Measurements from ENCODE around the gene C11orf71. TPM values are rescaled to one million over a fixed set of nuclear protein-coding genes. Genes with fewer than 3 reads are reported as not detected.

C11orf71 gene, protein sequence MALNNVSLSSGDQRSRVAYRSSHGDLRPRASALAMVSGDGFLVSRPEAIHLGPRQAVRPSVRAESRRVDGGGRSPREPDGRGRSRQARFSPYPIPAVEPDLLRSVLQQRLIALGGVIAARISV
- polyA plus RNA-seq (2013, experiment 1 of 2; ENCODE audit: insufficient read length) = 1.3 TPM
- polyA plus RNA-seq (2013, experiment 2 of 2; ENCODE audit: insufficient read length) = 1.5 TPM

GRCh38 chr11:114400216-114400914 is at the start of gene C11orf71, which contains the start of gene RBM7:
TSS of gene C11orf71 (minus strand) at chr11:114400511. CDS start at chr11:114400331, 180 bp downstream.
TSS of gene RBM7 (plus strand) at chr11:114400666. CDS start at chr11:114400672, 6 bp downstream.
- peak; percentile 99 for DNase-seq

- DNase-seq = no peak
Observed at GRCh38 chr11:114449845-114450244, 49.5 kb upstream of the C11orf71 start.

DNA sequence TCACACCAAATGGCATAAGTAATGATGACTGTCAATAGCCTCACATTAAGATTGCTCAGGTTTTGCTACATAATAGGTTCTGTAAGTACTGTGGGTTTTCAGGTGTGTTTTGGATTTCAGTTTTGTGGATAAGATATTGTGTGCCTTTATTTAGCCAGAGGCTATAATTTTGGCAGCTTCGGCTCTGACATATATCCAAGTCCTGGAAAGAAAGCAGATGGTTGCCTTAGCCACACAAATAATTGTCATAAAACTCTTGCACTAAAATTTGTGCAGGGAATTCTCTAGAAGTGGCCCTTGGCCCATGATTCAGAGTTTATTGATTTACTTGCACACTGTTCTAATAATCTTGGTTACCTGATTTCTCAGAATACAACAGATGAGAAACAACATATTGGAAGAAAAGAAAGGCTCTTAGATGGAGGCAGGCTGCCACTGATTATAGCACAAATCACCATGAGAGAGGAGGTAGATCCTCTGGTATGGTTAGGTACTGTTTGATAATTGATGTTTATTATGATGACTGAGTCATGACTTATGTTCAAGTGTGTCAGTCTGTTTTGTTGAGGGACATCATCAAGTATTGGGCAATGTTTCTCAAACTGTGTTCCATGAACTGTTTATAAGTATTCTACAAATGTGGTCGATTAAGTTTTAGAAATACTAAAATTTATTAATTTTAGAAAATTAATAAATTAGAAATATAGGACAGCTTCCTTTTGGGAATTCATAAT is 48.6 kb upstream of the C11orf71 start:
- DNase-seq = peak; percentile 14

GRCh38 chr11:114447892-114448291 is 47.6 kb upstream of the C11orf71 start:
- peak; percentile 88 for DNase-seq

DNA sequence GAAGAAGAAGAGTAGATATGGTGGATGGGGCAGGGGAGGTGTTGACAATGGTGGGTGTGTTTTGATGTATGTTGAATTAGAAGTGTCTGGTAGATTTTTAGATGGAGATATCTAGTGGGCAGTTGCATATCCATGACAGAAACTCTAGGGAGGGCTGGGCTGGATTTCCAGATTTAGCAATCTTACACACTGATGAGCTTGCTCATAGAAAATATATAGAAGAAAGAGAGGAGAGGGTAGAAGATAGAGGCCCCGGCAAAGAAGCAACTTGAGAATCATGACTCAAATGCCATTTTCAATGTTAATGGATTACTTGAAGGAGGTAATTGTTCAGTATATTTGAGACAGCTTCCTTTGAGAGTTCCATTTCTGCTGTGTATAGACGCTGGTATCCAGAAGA is 47.1 kb upstream of the C11orf71 start:
- peak; percentile 29 for DNase-seq

- DNase-seq = no peak
Observed at GRCh38 chr11:114442536-114442935, 42.2 kb upstream of the C11orf71 start.

DNA sequence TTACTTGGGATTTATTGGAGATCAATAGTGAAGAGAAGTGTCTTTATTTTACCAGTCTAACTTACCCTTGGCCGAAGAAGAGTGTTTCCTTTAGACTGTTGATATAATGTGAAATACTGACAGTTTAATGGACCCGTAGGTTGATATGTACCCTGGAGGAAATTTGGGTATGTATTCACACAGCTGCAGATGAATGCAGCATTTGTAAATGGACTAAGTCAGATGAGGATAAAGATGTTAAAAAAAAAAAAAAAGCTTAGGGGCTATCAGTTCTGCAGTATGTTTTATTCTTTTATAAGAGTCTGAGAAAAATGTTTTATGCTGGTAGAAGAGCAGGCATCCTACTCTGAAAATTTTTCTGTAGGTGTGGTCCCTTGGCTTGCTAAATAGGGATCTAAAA is 41.6 kb upstream of the C11orf71 start:
- no peak for DNase-seq

GRCh38 chr11:114440971-114441763 is 40.9 kb upstream of the C11orf71 start:
- DNase-seq = no peak

- DNase-seq = peak; percentile 10
Observed at GRCh38 chr11:114440121-114440860, 40.0 kb upstream of the C11orf71 start.

DNA sequence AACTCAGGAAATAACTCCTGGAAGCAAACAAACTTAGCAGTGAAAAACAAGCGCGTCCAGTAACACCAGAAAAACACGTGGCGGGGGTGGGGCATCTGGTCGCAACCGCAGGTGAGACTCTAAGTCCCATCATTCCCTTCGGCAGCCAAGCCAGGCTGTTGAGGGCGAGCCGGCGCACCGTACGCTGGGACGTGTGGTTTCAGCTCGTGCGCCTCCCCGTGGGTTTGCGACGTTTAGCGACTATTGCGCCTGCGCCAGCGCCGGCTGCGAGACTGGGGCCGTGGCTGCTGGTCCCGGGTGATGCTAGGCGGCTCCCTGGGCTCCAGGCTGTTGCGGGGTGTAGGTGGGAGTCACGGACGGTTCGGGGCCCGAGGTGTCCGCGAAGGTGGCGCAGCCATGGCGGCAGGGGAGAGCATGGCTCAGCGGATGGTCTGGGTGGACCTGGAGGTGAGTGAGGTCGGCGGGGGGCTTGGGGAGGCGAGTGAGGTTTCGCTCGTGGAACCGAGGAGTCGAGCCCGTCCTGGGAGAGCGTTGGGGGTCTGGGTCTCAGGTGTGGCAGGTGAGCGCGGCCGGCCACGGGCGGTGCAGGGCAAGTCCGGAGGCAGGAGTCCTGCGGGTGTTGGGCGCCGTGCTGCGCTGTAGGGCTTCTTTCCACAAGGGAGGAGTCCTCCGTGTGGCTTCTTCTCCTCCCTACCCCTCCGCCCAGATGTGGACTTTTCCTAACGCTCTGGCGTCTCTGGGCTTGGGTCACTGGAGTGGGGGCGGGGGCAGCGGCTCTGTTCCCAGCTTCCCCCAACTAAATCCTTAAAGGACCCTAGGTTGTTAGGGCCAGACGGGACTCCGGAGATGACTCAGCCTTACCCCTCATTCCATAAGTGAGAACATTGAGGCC is 39.2 kb upstream of the C11orf71 start, which contains the start of gene REXO2:
Gene REXO2 (plus strand): TSS at position 239 of the 892 bp plus-strand sequence. CDS start 62 bp downstream, at position 301.
- peak; percentile 95 for DNase-seq

GRCh38 chr11:114438303-114438702 is 38.0 kb upstream of the C11orf71 start:
- DNase-seq = no peak

- no peak for DNase-seq
Observed at GRCh38 chr11:114433376-114433775, 33.1 kb upstream of the C11orf71 start.

DNA sequence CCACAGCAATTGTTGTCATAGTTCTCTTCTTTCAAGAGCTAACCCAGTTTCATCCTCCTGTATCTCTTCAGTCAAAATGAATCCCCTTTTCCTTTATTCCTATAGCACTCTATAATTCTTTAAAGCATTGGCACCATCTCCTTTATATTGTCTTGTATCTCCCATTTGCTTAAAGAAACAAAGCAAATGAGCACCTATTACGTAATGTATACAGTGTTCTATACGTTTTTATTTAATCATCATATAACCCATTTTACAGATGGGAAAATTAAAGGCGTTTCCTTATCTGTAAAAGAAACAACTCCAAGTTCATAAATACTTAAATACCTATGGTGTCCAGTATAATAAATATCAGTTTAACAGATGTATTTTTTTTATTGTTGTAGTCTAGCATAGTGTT is 32.6 kb upstream of the C11orf71 start:
- DNase-seq = no peak

DNA sequence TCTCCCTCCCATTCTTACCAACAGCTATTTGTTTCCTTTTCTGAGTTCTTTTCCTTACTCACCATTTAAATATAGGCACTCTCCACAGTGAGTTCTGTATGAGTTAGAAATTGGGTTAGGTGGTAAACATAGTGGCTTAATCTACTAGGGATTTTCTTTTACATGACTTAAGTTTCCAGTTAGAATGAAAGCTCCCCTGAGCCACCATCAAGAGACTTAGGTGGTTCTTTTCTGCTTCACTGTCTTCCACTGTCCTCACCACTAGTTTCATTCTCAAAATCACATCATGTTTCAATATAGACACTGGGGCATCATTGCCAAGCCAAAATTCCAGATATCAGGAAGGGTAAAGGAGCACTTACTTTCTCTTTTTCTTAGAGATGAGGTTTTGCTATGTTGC is 30.0 kb upstream of the C11orf71 start:
- DNase-seq = no peak

- no peak for DNase-seq
Observed at GRCh38 chr11:114426280-114426679, 26.0 kb upstream of the C11orf71 start.

- peak; percentile 76 for DNase-seq
Observed at GRCh38 chr11:114416441-114416961, 16.2 kb upstream of the C11orf71 start.

DNA sequence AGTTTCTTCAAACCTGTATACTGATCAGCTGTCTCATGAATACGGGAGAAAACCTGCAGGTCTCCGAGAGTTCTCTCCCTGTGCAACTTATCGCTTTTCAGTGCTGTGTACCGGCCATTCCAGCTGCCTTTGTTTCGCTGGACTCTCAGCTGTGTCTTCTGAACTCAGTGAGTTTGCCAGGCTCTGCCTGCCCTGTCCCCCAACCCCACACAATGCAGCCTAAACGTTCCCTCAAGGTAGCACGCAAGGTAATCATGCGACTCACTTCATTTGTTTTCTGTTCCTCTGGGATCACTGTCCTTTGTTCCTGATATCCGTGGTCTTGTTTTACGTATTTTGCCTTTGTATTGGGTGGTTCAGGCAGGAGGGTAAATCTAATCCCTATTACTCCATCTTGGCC is 13.6 kb upstream of the C11orf71 start:
- no peak for DNase-seq

DNA sequence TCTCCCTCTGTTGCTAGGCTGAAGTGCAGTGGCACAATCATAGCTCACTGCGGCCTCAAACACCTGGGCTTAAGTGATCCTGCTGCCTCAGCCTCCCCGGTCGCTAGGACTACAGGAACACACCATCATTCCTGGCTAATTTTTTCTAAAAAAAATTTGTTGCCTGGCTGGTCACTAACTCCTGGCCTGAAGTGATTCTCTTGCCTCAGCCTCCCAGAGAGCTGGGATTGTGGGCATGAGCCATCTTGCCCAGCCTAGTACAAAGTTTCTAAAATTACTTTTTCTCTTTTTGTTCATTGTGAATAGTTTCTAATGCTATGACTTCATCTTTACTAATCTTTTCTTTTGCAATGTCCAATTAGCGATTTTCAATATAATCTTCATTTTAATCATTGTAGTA is 12.6 kb upstream of the C11orf71 start:
- DNase-seq = no peak

DNA sequence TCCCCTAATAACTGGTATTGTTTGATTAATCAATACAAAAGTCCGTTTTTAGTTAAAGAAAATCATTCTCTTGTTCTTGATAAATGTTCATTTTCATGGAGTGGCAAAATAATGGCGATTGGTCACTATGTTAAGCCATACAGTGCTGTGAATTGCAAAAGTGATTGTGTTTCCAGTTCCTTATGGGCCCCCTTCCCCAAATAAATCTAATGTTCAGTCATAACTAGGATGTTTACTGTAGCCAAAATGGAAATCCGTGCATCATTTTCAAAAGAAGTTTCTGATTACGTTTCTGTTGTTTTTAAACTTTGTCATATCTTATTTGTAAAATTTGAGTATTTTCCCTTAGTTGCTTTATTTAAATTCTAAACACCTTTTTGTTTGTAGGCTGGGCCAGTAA is 1.0 kb upstream of the C11orf71 start:
- DNase-seq = no peak

- no peak for DNase-seq
Observed at GRCh38 chr11:114400915-114401223, 558 bp upstream of the C11orf71 start.

Data from fibroblast of skin of abdomen (primary cell).